Ishikawa (cell line): ENCODE data around the gene ATP7A.

ENCODE experiments used
- CEBPB ChIP-seq: IDR thresholded peaks from 2 replicates; pipeline ENCODE4 v1.6.1; 2012
- CREB1 ChIP-seq: IDR thresholded peaks from 2 replicates; pipeline ENCODE4 v1.6.1; 2012; ENCODE audit warnings: low read depth
- EGR1 ChIP-seq: IDR thresholded peaks from 2 replicates; pipeline ENCODE4 v1.6.1; 2012
- EP300 ChIP-seq: IDR thresholded peaks from 2 replicates; pipeline ENCODE4 v1.6.1; 2012; ENCODE audit warnings: borderline replicate concordance
- FOXM1 ChIP-seq: IDR thresholded peaks from 2 replicates; pipeline ENCODE4 v1.6.1; 2012; ENCODE audit warnings: low read depth, borderline replicate concordance
- NFIC ChIP-seq: IDR thresholded peaks from 2 replicates; pipeline ENCODE4 v1.6.1; 2012
- RAD21 ChIP-seq: IDR thresholded peaks from 2 replicates; pipeline ENCODE4 v1.6.1; 2012; ENCODE audit warnings: low read depth
- TAF1 ChIP-seq: IDR thresholded peaks from 2 replicates; pipeline ENCODE4 v1.6.1; 2012; ENCODE audit warnings: low read depth, mild to moderate bottlenecking
- TEAD4 ChIP-seq: IDR thresholded peaks from 2 replicates; pipeline ENCODE4 v1.6.1; 2012
- YY1 ChIP-seq: IDR thresholded peaks from 2 replicates; pipeline ENCODE4 v1.6.1; 2012; ENCODE audit warnings: low read depth
- ZBTB7A ChIP-seq: IDR thresholded peaks from 2 replicates; pipeline ENCODE4 v1.6.1; 2012; ENCODE audit warnings: low read depth
- TF ChIP-seq, protein P1 (sequence below): IDR thresholded peaks from 2 replicates; pipeline ENCODE4 v1.6.1; 2012; ENCODE audit warnings: low read depth, mild to moderate bottlenecking
- TF ChIP-seq, protein P2 (sequence below): IDR thresholded peaks from 2 replicates; pipeline ENCODE4 v1.6.1; 2012

DNA sequence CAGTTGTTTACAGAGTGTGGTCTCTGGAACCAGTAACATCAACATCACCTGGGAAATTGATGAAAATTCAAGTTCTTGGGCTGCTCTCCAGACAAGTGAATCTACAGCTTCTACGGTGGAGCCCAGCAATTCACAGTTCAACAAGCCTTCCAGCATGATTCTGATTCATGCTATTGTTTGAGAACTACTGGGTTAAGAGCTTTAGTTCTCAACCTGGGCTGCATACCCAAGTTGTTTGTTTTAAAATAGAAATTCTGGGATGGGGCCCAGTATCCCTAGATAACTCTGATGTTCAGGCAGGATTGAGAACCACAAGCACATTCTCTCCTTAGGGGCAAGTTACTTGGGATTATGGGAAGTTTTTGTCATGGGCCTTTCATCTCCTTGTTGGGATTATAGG, 155.6 kb downstream of the ATP7A start:
- no peak for TF ChIP-seq EP300
- no peak for TF ChIP-seq YY1
- no peak for TF ChIP-seq CEBPB
- TF ChIP-seq NFIC: no peak
- TF ChIP-seq FOXM1: no peak
- no peak for TF ChIP-seq TEAD4
- TF ChIP-seq, protein P1, sequence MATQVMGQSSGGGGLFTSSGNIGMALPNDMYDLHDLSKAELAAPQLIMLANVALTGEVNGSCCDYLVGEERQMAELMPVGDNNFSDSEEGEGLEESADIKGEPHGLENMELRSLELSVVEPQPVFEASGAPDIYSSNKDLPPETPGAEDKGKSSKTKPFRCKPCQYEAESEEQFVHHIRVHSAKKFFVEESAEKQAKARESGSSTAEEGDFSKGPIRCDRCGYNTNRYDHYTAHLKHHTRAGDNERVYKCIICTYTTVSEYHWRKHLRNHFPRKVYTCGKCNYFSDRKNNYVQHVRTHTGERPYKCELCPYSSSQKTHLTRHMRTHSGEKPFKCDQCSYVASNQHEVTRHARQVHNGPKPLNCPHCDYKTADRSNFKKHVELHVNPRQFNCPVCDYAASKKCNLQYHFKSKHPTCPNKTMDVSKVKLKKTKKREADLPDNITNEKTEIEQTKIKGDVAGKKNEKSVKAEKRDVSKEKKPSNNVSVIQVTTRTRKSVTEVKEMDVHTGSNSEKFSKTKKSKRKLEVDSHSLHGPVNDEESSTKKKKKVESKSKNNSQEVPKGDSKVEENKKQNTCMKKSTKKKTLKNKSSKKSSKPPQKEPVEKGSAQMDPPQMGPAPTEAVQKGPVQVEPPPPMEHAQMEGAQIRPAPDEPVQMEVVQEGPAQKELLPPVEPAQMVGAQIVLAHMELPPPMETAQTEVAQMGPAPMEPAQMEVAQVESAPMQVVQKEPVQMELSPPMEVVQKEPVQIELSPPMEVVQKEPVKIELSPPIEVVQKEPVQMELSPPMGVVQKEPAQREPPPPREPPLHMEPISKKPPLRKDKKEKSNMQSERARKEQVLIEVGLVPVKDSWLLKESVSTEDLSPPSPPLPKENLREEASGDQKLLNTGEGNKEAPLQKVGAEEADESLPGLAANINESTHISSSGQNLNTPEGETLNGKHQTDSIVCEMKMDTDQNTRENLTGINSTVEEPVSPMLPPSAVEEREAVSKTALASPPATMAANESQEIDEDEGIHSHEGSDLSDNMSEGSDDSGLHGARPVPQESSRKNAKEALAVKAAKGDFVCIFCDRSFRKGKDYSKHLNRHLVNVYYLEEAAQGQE: no peak
- TF ChIP-seq RAD21: no peak
- TF ChIP-seq CREB1: no peak
- no peak for TF ChIP-seq TAF1
- TF ChIP-seq EGR1: no peak
- TF ChIP-seq, protein P2, sequence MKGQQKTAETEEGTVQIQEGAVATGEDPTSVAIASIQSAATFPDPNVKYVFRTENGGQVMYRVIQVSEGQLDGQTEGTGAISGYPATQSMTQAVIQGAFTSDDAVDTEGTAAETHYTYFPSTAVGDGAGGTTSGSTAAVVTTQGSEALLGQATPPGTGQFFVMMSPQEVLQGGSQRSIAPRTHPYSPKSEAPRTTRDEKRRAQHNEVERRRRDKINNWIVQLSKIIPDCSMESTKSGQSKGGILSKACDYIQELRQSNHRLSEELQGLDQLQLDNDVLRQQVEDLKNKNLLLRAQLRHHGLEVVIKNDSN: no peak
- TF ChIP-seq ZBTB7A: no peak
